DOHH2 (cell line): ENCODE results near the gene EPHA5.

Experiments
- H3F3A ChIP-seq: fragments of 200-600 bp; sonication (generic), shearing (Covaris generic); 2 replicates; pipeline ENCODE4 v1.6.0; 2016; ENCODE audit warnings: antibody characterized with exemption, mild to moderate bottlenecking; ENCODE audit not compliant: control insufficient read depth, insufficient read depth
- H3K27ac ChIP-seq: fragments of 200-600 bp; sonication (generic); 2 replicates; pipeline ENCODE4 v1.5.1; 2014; ENCODE audit warnings: low read depth, mild to moderate bottlenecking, low read length, moderate library complexity
- H3K27me3 ChIP-seq: fragments of 200-600 bp; sonication (generic); 2 replicates; pipeline ENCODE4 v1.6.1; 2014; ENCODE audit warnings: mild to moderate bottlenecking, low read length, mixed read lengths; ENCODE audit not compliant: control insufficient read depth
- H3K36me3 ChIP-seq: fragments of 200-600 bp; sonication (generic); 2 replicates; pipeline ENCODE4 v1.6.1; 2014; ENCODE audit warnings: mild to moderate bottlenecking, low read length, moderate library complexity, mixed read lengths; ENCODE audit not compliant: control insufficient read depth
- H3K4me1 ChIP-seq: fragments of 200-600 bp; sonication (generic); 2 replicates; pipeline ENCODE4 v1.6.1; 2014; ENCODE audit warnings: mild to moderate bottlenecking, low read length, mixed read lengths; ENCODE audit not compliant: control insufficient read depth
- H3K4me2 ChIP-seq: fragments of 200-600 bp; sonication (generic); 2 replicates; pipeline ENCODE4 v1.6.0; 2014; ENCODE audit warnings: mild to moderate bottlenecking, low read length, moderate library complexity
- H3K4me3 ChIP-seq: fragments of 200-600 bp; sonication (generic); 2 replicates; pipeline ENCODE4 v1.5.1; 2014; ENCODE audit warnings: mild to moderate bottlenecking, low read length, mixed read lengths
- H3K79me2 ChIP-seq: fragments of 200-600 bp; sonication (generic); 2 replicates; pipeline ENCODE4 v1.6.1; 2014; ENCODE audit warnings: mild to moderate bottlenecking, low read length, mixed read lengths; ENCODE audit not compliant: control insufficient read depth
- H3K9me2 ChIP-seq: fragments of 200-600 bp; sonication (generic); replicated peaks from 2 replicates; pipeline ENCODE4 v1.6.1; 2014; ENCODE audit warnings: mild to moderate bottlenecking, low read length, mixed read lengths; ENCODE audit not compliant: control insufficient read depth
- H3K9me3 ChIP-seq: fragments of 200-600 bp; sonication (generic); 2 replicates; pipeline ENCODE4 v1.6.1; 2014; ENCODE audit warnings: antibody characterized with exemption, low read length, mixed read lengths; ENCODE audit not compliant: control insufficient read depth, insufficient read depth
- H4K20me1 ChIP-seq: fragments of 200-600 bp; sonication (generic); 2 replicates; pipeline ENCODE4 v1.6.0; 2014; ENCODE audit warnings: low read depth, mild to moderate bottlenecking, antibody characterized with exemption, low read length, moderate library complexity; ENCODE audit not compliant: control insufficient read depth, insufficient read depth
- CTCF ChIP-seq: fragments of 200-600 bp; sonication (generic); IDR thresholded peaks from one replicate; pipeline ENCODE4 v1.5.1; 2014; ENCODE audit warnings: antibody characterized with exemption, mild to moderate bottlenecking, low read depth, low read length; ENCODE audit not compliant: poor library complexity, severe bottlenecking
- EZH2phosphoT487 ChIP-seq: fragments of 200-600 bp; sonication (generic); IDR thresholded peaks from 2 replicates; pipeline ENCODE4 v1.6.1; 2017; ENCODE audit warnings: borderline replicate concordance, mild to moderate bottlenecking, antibody characterized with exemption, low read length, moderate library complexity, mixed read lengths

EPHA5 gene

GRCh38 chr4:65422109-65422508, 248.2 kb downstream of the EPHA5 start:
- Histone ChIP-seq H3K79me2 (no peaks in the 10 kb centered on the region), H3F3A (no peaks in the 10 kb centered on the region), H3K27ac (no peak overlapping the region), H3K27me3 (no peaks in the 10 kb centered on the region), H3K4me2 (no peak overlapping the region), H3K4me3 (no peak overlapping the region), H4K20me1 (no peaks in the 10 kb centered on the region), H3K4me1 (no peaks in the 10 kb centered on the region), H3K9me3 (no peaks in the 10 kb centered on the region), H3K36me3 (no peaks in the 10 kb centered on the region), H3K9me2 (no peaks in the 10 kb centered on the region)
- no peak for TF ChIP-seq CTCF
- TF ChIP-seq EZH2phosphoT487 = no peak

GRCh38 chr4:65420036-65420435, 250.3 kb downstream of the EPHA5 start:
- no peak overlapping the region for H3K4me3 ChIP-seq
- H3K27me3 ChIP-seq = no peaks in the 10 kb centered on the region
- no peak overlapping the region for H3K4me2 ChIP-seq
- H3K4me1 ChIP-seq = no peaks in the 10 kb centered on the region
- TF ChIP-seq CTCF (no peak), EZH2phosphoT487 (no peak)
- no peaks in the 10 kb centered on the region for H3K9me2 ChIP-seq
- H3K36me3 ChIP-seq = no peaks in the 10 kb centered on the region
- no peak overlapping the region for H3K27ac ChIP-seq
- H4K20me1 ChIP-seq = no peaks in the 10 kb centered on the region
- H3K79me2 ChIP-seq = no peaks in the 10 kb centered on the region
- no peaks in the 10 kb centered on the region for H3F3A ChIP-seq
- no peaks in the 10 kb centered on the region for H3K9me3 ChIP-seq

GRCh38 chr4:65416891-65417290, 253.4 kb downstream of the EPHA5 start:
- Histone ChIP-seq H3K4me2 (no peak overlapping the region), H3K27ac (no peak overlapping the region), H3K4me1 (no peaks in the 10 kb centered on the region)

More at GRCh38 chr4:65416891-65417290, 253.4 kb downstream of the EPHA5 start:
- Histone ChIP-seq H4K20me1 (no peaks in the 10 kb centered on the region), H3K9me2 (no peaks in the 10 kb centered on the region), H3K9me3 (no peaks in the 10 kb centered on the region), H3K27me3 (no peaks in the 10 kb centered on the region), H3K36me3 (no peaks in the 10 kb centered on the region), H3K79me2 (no peaks in the 10 kb centered on the region), H3K4me3 (no peak overlapping the region), H3F3A (no peaks in the 10 kb centered on the region)
- TF ChIP-seq CTCF (no peak), EZH2phosphoT487 (no peak)
